Measurements from ENCODE around the gene BAIAP2L1.

Gene BAIAP2L1

GRCh38 chr7:98289333-98289875 lies 111.5 kb downstream of the BAIAP2L1 start:
- no peak for DNase-seq

DNA sequence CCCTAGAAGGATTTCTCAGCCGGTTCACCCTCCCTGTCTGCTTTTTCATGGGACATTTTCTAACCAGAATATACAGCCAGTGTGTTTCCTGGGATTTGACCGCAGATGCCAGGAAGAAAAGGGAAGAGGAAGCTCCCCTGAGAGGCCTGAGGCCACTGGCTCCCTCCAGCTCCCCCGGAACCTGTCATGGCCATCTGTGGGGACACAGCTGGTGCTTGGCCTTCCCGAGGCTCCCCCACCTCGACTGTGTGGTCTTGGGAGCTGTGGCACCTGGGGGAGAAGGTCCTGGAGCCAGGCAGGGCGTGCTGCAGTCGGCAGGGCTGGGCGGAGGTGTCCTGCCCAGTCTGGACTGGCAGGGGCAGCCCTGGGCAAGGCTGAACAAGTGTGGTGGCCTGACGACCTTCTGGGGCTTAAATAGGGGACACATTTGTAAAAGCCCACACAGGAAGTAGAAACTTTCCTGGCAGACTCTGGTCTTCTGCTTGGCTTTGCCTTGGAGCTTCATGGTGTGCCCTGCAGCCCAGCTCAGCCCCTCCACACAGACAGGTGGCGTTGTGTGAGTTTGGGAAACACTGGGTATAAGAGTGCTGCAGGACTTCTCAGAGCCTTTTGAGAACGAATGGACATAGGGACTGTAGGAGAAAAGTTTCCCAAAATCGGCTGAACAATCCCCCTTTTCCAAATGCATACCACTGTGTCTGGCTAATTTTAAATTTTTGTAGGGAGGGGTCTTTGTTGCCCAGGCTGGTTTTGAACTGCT lies 112.6 kb downstream of the BAIAP2L1 start:
- no peak for DNase-seq

- no peak for DNase-seq
Measured at GRCh38 chr7:98287486-98287959, 113.4 kb downstream of the BAIAP2L1 start.

- no peak for DNase-seq
Measured at GRCh38 chr7:98286701-98287485, 114.0 kb downstream of the BAIAP2L1 start.

DNA sequence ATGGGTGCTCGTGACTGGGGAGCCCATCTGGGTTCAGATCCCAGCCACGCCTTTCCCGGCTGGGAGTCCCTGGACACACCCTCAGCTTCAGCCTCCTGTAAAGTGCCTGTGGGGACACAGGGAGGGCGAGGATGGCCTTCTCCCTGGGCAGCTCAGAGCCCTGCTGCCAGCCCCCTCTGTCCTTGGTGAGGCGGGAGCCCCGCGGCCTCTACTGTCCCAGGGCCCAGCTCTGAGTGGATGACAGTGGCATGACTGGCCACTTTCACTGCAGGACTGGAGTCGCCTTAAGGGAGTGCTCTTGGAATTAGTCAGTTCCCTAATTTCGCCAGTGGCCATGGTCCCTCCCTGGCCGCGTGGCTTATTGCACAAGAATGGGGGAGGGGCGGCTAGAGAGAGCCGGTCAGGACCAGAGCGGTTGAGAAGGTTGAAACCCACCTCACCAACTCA lies 114.8 kb downstream of the BAIAP2L1 start:
- peak; percentile 10 for DNase-seq

DNA sequence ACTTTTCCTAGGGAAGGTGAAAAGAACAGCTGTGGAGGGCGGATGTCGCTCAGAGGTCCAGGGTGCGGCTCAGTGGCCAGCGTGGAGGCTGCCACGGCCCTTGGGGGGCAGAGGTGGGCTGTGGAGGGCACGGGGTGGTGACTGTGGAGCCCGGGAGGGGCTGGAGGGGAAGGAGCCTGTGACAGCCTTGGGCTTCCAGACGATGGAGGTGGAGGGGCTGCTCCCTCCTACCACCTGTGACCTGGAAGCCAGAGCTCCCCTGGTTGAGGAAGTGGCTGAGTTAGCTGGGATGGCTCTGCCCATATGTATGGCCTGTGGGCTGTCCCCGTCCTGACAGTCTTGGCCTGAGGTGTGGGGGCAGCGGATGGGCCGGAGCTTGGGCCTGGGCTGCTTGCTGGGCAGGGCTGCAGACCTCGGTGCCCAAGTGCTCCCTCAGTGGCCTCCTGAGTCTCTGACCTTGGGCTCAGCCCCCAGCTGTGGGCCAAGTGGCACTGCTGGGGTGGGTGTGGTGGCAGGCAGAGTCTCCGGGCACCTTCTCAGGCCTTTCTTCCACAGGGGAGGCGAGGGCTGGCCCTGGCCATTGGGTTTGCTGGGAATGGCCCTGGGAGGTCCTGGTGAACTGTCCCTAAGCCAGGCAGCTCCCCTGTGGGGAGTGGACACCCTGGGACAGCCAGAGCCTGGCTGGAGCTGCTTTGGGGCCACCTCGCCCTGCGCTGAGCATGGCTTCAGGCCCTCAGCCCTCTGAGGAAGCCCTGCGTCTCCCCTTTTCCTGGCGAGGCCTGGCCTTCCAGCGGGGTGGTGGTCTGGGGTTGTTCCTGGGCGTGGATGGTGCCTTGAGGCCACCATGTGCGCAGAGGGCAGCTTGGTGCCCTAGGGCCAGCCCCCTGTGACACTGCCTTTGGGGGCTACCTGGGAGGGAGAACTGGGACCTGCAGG lies 115.5 kb downstream of the BAIAP2L1 start:
- no peak for DNase-seq

DNA sequence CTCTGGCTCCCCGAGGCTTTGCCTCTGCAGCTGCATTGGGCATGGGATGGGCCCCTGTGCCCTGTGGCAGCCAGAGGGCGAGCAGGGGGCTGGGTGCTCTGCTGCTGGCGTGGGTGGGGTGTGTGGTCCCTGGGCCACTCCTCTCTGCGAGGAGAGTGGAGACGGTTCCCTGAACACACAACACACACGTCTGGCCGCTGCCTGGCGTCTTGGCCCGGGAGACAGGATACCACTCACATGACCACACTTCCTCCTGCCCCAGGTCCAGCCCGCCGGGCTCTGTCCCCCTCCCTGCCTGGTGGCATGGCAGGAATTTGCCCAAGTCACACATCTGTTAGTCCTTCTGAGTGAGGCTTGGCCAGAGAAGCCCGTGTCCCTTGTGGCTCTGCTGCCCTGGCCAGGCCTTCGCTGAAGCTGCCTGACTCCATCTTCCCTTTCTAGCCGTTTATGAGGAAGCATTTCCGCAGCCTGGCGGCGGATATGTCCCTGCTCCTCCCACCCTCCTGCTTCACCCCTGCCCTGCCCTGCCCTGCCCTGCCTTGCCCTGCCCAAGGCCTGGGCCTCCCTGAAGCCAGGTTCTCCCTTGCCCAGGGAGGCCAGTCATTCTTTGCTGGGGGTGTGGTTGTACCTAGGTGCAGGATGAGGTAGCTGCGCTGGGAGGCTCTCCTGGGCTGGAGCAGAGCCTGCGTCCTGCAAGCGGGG lies 116.4 kb downstream of the BAIAP2L1 start:
- DNase-seq, result peak; percentile 11

DNA sequence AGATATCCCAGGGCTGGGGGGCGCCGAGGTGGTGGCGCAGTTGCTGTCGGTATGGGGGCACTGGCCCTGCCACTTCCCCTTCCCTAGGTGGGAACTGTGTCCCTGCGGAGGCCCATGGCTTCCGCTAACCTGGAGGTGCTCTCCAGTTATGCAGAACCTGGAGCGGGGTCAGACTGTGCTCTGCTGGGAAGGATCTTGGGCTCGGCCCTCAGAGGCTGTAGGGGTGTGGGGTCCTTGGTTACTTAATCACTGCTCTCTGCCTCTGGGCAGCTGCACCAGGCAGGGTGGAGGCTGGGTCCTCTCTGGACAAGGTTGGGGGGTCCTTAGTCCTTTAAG lies 117.0 kb downstream of the BAIAP2L1 start:
- DNase-seq, result no peak

DNA sequence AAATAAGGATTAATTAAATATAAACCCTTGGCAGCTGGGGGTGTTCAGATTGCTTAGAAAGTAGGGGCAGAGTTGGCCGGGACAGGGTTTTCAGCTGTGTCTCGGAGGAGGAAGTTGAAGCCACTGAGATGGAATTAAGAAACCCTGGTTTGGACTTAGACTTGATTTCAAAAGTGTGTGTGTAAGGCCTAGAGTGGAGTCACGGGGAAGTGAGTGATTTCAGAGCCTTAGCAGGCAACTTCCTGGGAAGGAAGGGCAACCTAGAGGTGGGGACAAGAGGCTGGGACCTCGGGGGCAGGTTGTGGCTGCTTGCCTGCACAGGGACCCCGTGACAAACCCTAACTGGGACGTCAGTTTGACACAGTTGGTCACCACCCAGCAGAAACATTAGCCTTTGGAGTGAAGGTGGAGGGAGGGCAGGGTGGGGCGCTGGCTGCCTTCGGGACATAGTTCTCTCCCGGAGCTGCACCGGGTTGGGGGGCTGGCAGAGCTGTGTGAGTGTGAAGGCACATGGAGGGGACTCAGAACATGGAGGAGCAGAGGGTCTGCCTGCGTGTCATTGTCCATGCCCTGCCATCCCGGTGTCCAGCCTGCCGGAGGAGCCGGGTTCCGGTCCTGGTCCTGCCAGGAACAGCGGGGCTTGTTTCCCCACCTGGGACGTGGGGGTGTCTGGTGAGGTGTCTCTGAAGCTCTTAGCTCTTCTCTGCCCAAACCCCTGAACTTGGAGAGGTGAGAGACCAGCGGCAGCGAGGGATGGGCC lies 117.6 kb downstream of the BAIAP2L1 start:
- peak; percentile 26 for DNase-seq

DNA sequence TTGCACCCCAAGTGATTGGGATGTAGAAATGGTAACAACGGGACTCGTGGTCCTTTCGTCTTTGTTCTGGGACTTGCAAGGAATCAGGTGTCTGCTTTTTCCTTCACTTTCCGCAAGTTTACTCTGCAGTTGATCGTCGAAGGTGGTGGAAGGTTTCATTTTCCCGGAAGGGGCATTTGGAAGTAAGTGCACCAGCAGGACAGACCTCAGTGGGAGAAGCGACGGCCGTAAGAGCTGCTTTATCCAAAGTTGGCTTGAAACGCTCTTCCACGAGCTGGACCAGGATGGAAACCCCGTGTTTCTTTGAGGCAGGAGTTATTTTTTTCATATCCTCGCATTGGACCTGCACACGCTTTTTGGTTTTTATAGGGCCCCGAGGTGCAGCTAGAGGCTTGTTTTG lies 118.2 kb downstream of the BAIAP2L1 start:
- DNase-seq, result no peak

GRCh38 chr7:98281757-98282606 lies 118.9 kb downstream of the BAIAP2L1 start:
- peak; percentile 39 for DNase-seq

GRCh38 chr7:98280791-98281756 lies 119.8 kb downstream of the BAIAP2L1 start, which contains the start of gene BRI3:
Gene BRI3 (plus strand): TSS chr7:98281686. CDS start chr7:98281796, 110 bp downstream.
- peak; percentile 91 for DNase-seq

- DNase-seq, result no peak
Measured at GRCh38 chr7:98280296-98280695, 120.6 kb downstream of the BAIAP2L1 start.

DNA sequence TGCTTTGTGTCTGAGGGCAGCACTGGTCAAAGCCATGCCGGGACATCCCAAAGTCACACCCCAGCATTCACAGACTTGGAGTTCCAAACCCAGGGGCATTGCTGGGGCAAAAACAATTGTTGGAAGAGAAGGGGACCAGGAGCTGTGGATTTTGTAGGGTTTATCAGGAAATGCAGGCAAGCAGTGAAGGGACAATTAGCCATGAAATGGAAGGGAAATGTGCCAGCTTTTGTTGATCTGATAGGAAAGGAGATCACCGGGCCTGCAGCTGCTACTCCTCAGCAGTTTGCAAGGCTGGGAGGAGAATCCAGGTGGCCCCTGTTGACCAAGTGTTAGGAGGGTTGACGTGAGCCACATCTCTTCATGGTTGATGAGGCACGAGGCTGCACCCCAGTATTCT lies 122.0 kb downstream of the BAIAP2L1 start:
- no peak for DNase-seq

GRCh38 chr7:98278408-98278807 lies 122.5 kb downstream of the BAIAP2L1 start:
- no peak for DNase-seq

- DNase-seq, result no peak
Measured at GRCh38 chr7:98276241-98276761, 124.6 kb downstream of the BAIAP2L1 start.

GRCh38 chr7:98267303-98267702 lies 133.6 kb downstream of the BAIAP2L1 start:
- DNase-seq, result no peak

GRCh38 chr7:98266840-98267239 lies 134.1 kb downstream of the BAIAP2L1 start:
- no peak for DNase-seq

- no peak for DNase-seq
Measured at GRCh38 chr7:98265841-98266271, 135.0 kb downstream of the BAIAP2L1 start.
